IPS DF 6.9 (cell line): ENCODE results near the gene PLIN3.

Source experiments
- DNase-seq: peaks from one replicate; pipeline ENCODE4 v3.0.0-alpha.2; 2013; ENCODE audit warnings: low read depth, low spot score
- H3K27ac ChIP-seq: one replicate; pipeline ENCODE4 v1.5.1; 2013; ENCODE audit warnings: low read length, control low read depth
- H3K27me3 ChIP-seq: 2 replicates; pipeline ENCODE4 v1.6.1; 2013; ENCODE audit warnings: mild to moderate bottlenecking, low read length; ENCODE audit not compliant: control insufficient read depth, insufficient read depth
- H3K36me3 ChIP-seq: 2 replicates; pipeline ENCODE4 v1.6.1; 2013; ENCODE audit warnings: low read length; ENCODE audit not compliant: control insufficient read depth, insufficient read depth
- H3K4me1 ChIP-seq: 2 replicates; pipeline ENCODE4 v1.6.1; 2013; ENCODE audit warnings: low read length; ENCODE audit not compliant: control insufficient read depth, insufficient read depth
- H3K4me3 ChIP-seq: 2 replicates; pipeline ENCODE4 v1.5.1; 2013; ENCODE audit warnings: mild to moderate bottlenecking, low read length
- H3K9me3 ChIP-seq: 2 replicates; pipeline ENCODE4 v1.6.1; 2013; ENCODE audit warnings: low read length, inconsistent platforms; ENCODE audit not compliant: control insufficient read depth, insufficient read depth
- WGBS: extraction: QIAGEN DNeasy Blood & Tissue Kit; methylation state at CpG from one replicate; pipeline ENCODE4 v1.1.7; 2013; ENCODE audit warnings: mixed read lengths, missing lambda C conversion rate; ENCODE audit not compliant: insufficient read length, insufficient coverage; 5-methylcytosine and 5-hydroxymethylcytosine counted together

The PLIN3 gene

GRCh38 chr19:4867534-4868285 is at the start of gene PLIN3:
Gene PLIN3, minus strand, starts transcription at chr19:4867667. Its CDS starts 6,273 bp downstream, at chr19:4861394.
- no CpG with 5 or more reads among the region's 46 CpGs for WGBS

GRCh38 chr19:4916292-4917082 is 49.0 kb upstream of the PLIN3 start:
- H3K27ac ChIP-seq, result no peak overlapping the region
- peaks cover 8% of the 10 kb centered on the region; the same call in 1 of the 2 replicates for H3K36me3 ChIP-seq
- H3K4me3 ChIP-seq, result no peak overlapping the region
- no peak for DNase-seq
- no peaks in the 10 kb centered on the region for H3K4me1 ChIP-seq
- no peaks in the 10 kb centered on the region for H3K9me3 ChIP-seq
- H3K27me3 ChIP-seq, result no peaks in the 10 kb centered on the region
- no CpG with 5 or more reads among the region's 41 CpGs for WGBS

More at GRCh38 chr19:4867534-4868285, at the start of gene PLIN3:
- no peak within 1 kb of the TSS for H3K27ac ChIP-seq
- H3K4me1 ChIP-seq, result no peaks in the 10 kb centered on the region
- no peaks in the 10 kb centered on the region for H3K27me3 ChIP-seq
- H3K9me3 ChIP-seq, result no peaks in the 10 kb centered on the region
- H3K36me3 ChIP-seq, result no peaks in the 10 kb centered on the region
- H3K4me3 ChIP-seq, result peak within 1 kb of the TSS; percentile 64; the same call in 1 of the 2 replicates
- DNase-seq, result peak; percentile 73

- Histone ChIP-seq H3K4me1 (no peaks in the 10 kb centered on the region), H3K36me3 (peaks cover 8% of the 10 kb centered on the region; the same call in 1 of the 2 replicates), H3K27ac (no peak overlapping the region), H3K4me3 (no peak overlapping the region), H3K27me3 (no peaks in the 10 kb centered on the region), H3K9me3 (no peaks in the 10 kb centered on the region)
- WGBS, result no CpG with 5 or more reads among the region's 23 CpGs
- DNase-seq, result no peak
Measured at GRCh38 chr19:4914736-4915501, 47.5 kb upstream of the PLIN3 start.

- H3K36me3 ChIP-seq, result peaks cover 8% of the 10 kb centered on the region; the same call in 1 of the 2 replicates
- no peak for DNase-seq
- no peak overlapping the region for H3K4me3 ChIP-seq
Measured at GRCh38 chr19:4913996-4914735, 46.7 kb upstream of the PLIN3 start.

GRCh38 chr19:4911786-4912672 is 44.6 kb upstream of the PLIN3 start:
- DNase-seq, result no peak
- Histone ChIP-seq H3K4me3 (no peak overlapping the region), H3K36me3 (peaks cover 8% of the 10 kb centered on the region; the same call in 1 of the 2 replicates), H3K4me1 (no peaks in the 10 kb centered on the region), H3K27ac (no peak overlapping the region), H3K27me3 (no peaks in the 10 kb centered on the region), H3K9me3 (no peaks in the 10 kb centered on the region)
- WGBS, result no CpG with 5 or more reads among the region's 29 CpGs

More at GRCh38 chr19:4913996-4914735, 46.7 kb upstream of the PLIN3 start:
- no peaks in the 10 kb centered on the region for H3K4me1 ChIP-seq
- no peaks in the 10 kb centered on the region for H3K27me3 ChIP-seq
- whole genome bisulfite sequencing, result no CpG with 5 or more reads among the region's 24 CpGs
- H3K27ac ChIP-seq, result no peak overlapping the region
- no peaks in the 10 kb centered on the region for H3K9me3 ChIP-seq

GRCh38 chr19:4911314-4911713 is 43.8 kb upstream of the PLIN3 start:
- Histone ChIP-seq H3K9me3 (no peaks in the 10 kb centered on the region), H3K36me3 (peaks cover 5% of the 10 kb centered on the region; the same call in 1 of the 2 replicates), H3K4me3 (no peak overlapping the region), H3K27me3 (no peaks in the 10 kb centered on the region), H3K4me1 (no peaks in the 10 kb centered on the region), H3K27ac (no peak overlapping the region)
- no peak for DNase-seq
- no CpG with 5 or more reads among the region's 15 CpGs for WGBS

GRCh38 chr19:4910594-4911281 is 43.3 kb upstream of the PLIN3 start:
- DNase-seq, result no peak
- Histone ChIP-seq H3K27ac (no peak overlapping the region), H3K4me3 (peak overlapping the region; percentile 100; the same call in 1 of the 2 replicates), H3K27me3 (no peaks in the 10 kb centered on the region), H3K9me3 (no peaks in the 10 kb centered on the region), H3K4me1 (no peaks in the 10 kb centered on the region), H3K36me3 (peaks cover 5% of the 10 kb centered on the region; the same call in 1 of the 2 replicates)
- no CpG with 5 or more reads among the region's 23 CpGs for WGBS

- Histone ChIP-seq H3K9me3 (no peaks in the 10 kb centered on the region), H3K4me1 (no peaks in the 10 kb centered on the region), H3K36me3 (peaks cover 3% of the 10 kb centered on the region; the same call in 1 of the 2 replicates), H3K27me3 (no peaks in the 10 kb centered on the region), H3K4me3 (peak overlapping the region; percentile 100), H3K27ac (no peak overlapping the region)
- WGBS, result no CpG with 5 or more reads among the region's 85 CpGs
- no peak for DNase-seq
Measured at GRCh38 chr19:4909897-4910593, 42.6 kb upstream of the PLIN3 start.
